WTC11 (cell line): ENCODE data around the gene PCSK4. TPM values are rescaled to one million over a fixed set of nuclear protein-coding genes. Genes with fewer than 3 reads are reported as not detected.

Experiments
- ATAC-seq: fragments of 200-7000 bp; cut with Tn5 transposase; 2 replicates; pipeline ENCODE4 v1.10.0; 2021; ENCODE audit warnings: mild to moderate bottlenecking, moderate library complexity
- CTCF ChIA-PET: fragments of 300-600 bp; sonication (Branson Sonifier 250); formaldehyde crosslinking; loops from one replicate; lab custom pipeline; 2021; ENCODE audit warnings: antibody characterized with exemption; lab: Charles Lee
- POLR2A ChIA-PET: fragments of 350-600 bp; sonication (Branson Sonifier 250); formaldehyde crosslinking; loops from one replicate; lab custom pipeline; 2021; ENCODE audit warnings: antibody characterized with exemption; lab: Charles Lee
- DNase-seq: peaks from one replicate; pipeline ENCODE4 v3.0.0; 2021; ENCODE audit warnings: low spot score
- H3K27ac Mint-ChIP-seq: 2 replicates; pipeline ENCODE4 v1.8.0; 2021; ENCODE audit warnings: mixed read lengths
- H3K27me3 Mint-ChIP-seq: 2 replicates; pipeline ENCODE4 v1.8.0; 2021; ENCODE audit warnings: low read depth, mild to moderate bottlenecking, moderate library complexity, mixed read lengths
- H3K36me3 Mint-ChIP-seq: 2 replicates; pipeline ENCODE4 v1.8.0; 2021; ENCODE audit warnings: mixed read lengths
- H3K4me1 Mint-ChIP-seq: 2 replicates; pipeline ENCODE4 v1.8.0; 2022; ENCODE audit warnings: mixed read lengths
- H3K4me3 Mint-ChIP-seq: 2 replicates; pipeline ENCODE4 v1.8.0; 2021; ENCODE audit warnings: mild to moderate bottlenecking, moderate library complexity, mixed read lengths
- H3K9me3 Mint-ChIP-seq: 2 replicates; pipeline ENCODE4 v1.8.0; 2021; ENCODE audit warnings: mixed read lengths
- AFF4 ChIP-seq: sonication (generic); formaldehyde crosslinking; IDR thresholded peaks from 2 replicates; pipeline ENCODE4 v1.8.1; 2023; ENCODE audit warnings: mild to moderate bottlenecking, missing genetic modification reagents, borderline replicate concordance
- AR ChIP-seq: fragments of 250-450 bp; sonication (Bioruptor Pico); IDR thresholded peaks from 2 replicates; pipeline ENCODE4 v1.9.0; 2021; ENCODE audit warnings: mild to moderate bottlenecking
- ATF2 ChIP-seq: sonication (generic); formaldehyde crosslinking; IDR thresholded peaks from 2 replicates; pipeline ENCODE4 v1.8.1; 2022; ENCODE audit warnings: low read depth, missing genetic modification reagents, borderline replicate concordance
- CBFB ChIP-seq: sonication (generic); formaldehyde crosslinking; IDR thresholded peaks from 2 replicates; pipeline ENCODE4 v1.8.1; 2022; ENCODE audit warnings: mild to moderate bottlenecking, low read depth, missing genetic modification reagents
- ESRRA ChIP-seq: sonication (generic); formaldehyde crosslinking; IDR thresholded peaks from 2 replicates; pipeline ENCODE4 v1.8.1; 2022; ENCODE audit warnings: mild to moderate bottlenecking, missing genetic modification reagents, borderline replicate concordance
- IRF1 ChIP-seq: sonication (generic); formaldehyde crosslinking; IDR thresholded peaks from 2 replicates; pipeline ENCODE4 v1.8.0; 2023; ENCODE audit warnings: missing genetic modification reagents
- KAT7 ChIP-seq: sonication (generic); formaldehyde crosslinking; IDR thresholded peaks from 2 replicates; pipeline ENCODE4 v1.8.1; 2023; ENCODE audit warnings: missing genetic modification reagents, mild to moderate bottlenecking, borderline replicate concordance
- MLX ChIP-seq: sonication (generic); formaldehyde crosslinking; IDR thresholded peaks from 2 replicates; pipeline ENCODE4 v1.8.1; 2023; ENCODE audit warnings: mild to moderate bottlenecking, missing genetic modification reagents, moderate library complexity
- PRDM15 ChIP-seq: sonication (generic); formaldehyde crosslinking; IDR thresholded peaks from 2 replicates; pipeline ENCODE4 v1.8.0; 2022; ENCODE audit warnings: missing genetic modification reagents
- PRRX2 ChIP-seq: fragments of 250-450 bp; sonication (Bioruptor Pico); IDR thresholded peaks from 2 replicates; pipeline ENCODE4 v1.8.0; 2021; ENCODE audit warnings: mild to moderate bottlenecking
- RORB ChIP-seq: fragments of 250-450 bp; sonication (Bioruptor Pico); IDR thresholded peaks from 2 replicates; pipeline ENCODE4 v1.9.0; 2021; ENCODE audit warnings: mild to moderate bottlenecking
- SP1 ChIP-seq: sonication (generic); formaldehyde crosslinking; conservative IDR thresholded peaks from 2 replicates; pipeline ENCODE4 v1.8.1; 2022; ENCODE audit warnings: missing genetic modification reagents
- TEAD1 ChIP-seq: sonication (generic); formaldehyde crosslinking; IDR thresholded peaks from 2 replicates; pipeline ENCODE4 v1.8.0; 2022; ENCODE audit warnings: mild to moderate bottlenecking, missing genetic modification reagents
- TP53 ChIP-seq: sonication (generic); formaldehyde crosslinking; IDR thresholded peaks from 2 replicates; pipeline ENCODE4 v1.8.1; 2023; ENCODE audit warnings: mild to moderate bottlenecking, missing genetic modification reagents
- ZMAT4 ChIP-seq: fragments of 250-450 bp; sonication (Bioruptor Pico); IDR thresholded peaks from 2 replicates; pipeline ENCODE4 v1.9.0; 2021; ENCODE audit warnings: mild to moderate bottlenecking
- ZNF263 ChIP-seq: sonication (generic); formaldehyde crosslinking; IDR thresholded peaks from 2 replicates; pipeline ENCODE4 v1.8.1; 2022; ENCODE audit warnings: low read depth, mild to moderate bottlenecking, moderate library complexity, missing genetic modification reagents
- ZNF317 ChIP-seq: sonication (generic); formaldehyde crosslinking; IDR thresholded peaks from 2 replicates; pipeline ENCODE4 v1.8.1; 2023; ENCODE audit warnings: low read depth, mild to moderate bottlenecking, moderate library complexity, missing genetic modification reagents, borderline replicate concordance
- ZNF396 ChIP-seq: fragments of 250-450 bp; sonication (Bioruptor Pico); IDR thresholded peaks from 2 replicates; pipeline ENCODE4 v1.8.0; 2021; ENCODE audit warnings: mild to moderate bottlenecking, moderate library complexity, borderline replicate concordance
- total RNA-seq: library from RNA; stranded (reverse); gene quantifications from 3 replicates; pipeline ENCODE4 v1.2.3, GENCODE V29; 2021

The PCSK4 gene
- total RNA-seq, 1 experiment from 2014 or later, result 22.4 TPM

GRCh38 chr19:1475751-1476437, 14.3 kb downstream of the PCSK4 start (continued):
- TF ChIP-seq AFF4 (CRISPR knock-in tag) (no peak), ATF2 (CRISPR knock-in tag) (no peak), RORB (CRISPR knock-in tag) (no peak), SP1 (CRISPR knock-in tag) (no peak), AR (no peak), ZNF317 (no peak), ZMAT4 (CRISPR knock-in tag) (no peak), PRRX2 (no peak), IRF1 (CRISPR knock-in tag) (no peak), KAT7 (no peak), CBFB (CRISPR knock-in tag) (no peak), ZNF263 (CRISPR knock-in tag) (no peak), TP53 (no peak), TEAD1 (CRISPR knock-in tag) (no peak), MLX (CRISPR knock-in tag) (no peak), ESRRA (CRISPR knock-in tag) (no peak)

GRCh38 chr19:1474765-1475351, 15.3 kb downstream of the PCSK4 start:
- no peak for ATAC-seq
- DNase-seq, result no peak
- Mint-ChIP-seq H3K27me3 (peaks cover 28% of the 10 kb centered on the region), H3K27ac (no peak overlapping the region), H3K9me3 (no peaks in the 10 kb centered on the region), H3K4me3 (no peak overlapping the region), H3K36me3 (peaks cover 4% of the 10 kb centered on the region), H3K4me1 (peaks cover 12% of the 10 kb centered on the region; the same call in 1 of the 2 replicates)
- TF ChIP-seq ZNF396 (CRISPR knock-in tag) (no peak), PRDM15 (CRISPR knock-in tag) (0 out of 2 replicates have a peak, but pooled peaks have one; percentile 40)
- ChIA-PET CTCF (interaction anchor here (1.0 to 2.6 kb wide), 3 partner anchors 9 to 30 kb away, joined by 4 to 16 read pairs (median 15); no protein-coding TSS in a partner anchor), POLR2A (interaction anchor here (0.6 kb wide), 1 partner anchor 24 kb away, joined by 3 read pairs; no protein-coding TSS in a partner anchor)
